Measurements from ENCODE around the gene MAPK7.

DNA sequence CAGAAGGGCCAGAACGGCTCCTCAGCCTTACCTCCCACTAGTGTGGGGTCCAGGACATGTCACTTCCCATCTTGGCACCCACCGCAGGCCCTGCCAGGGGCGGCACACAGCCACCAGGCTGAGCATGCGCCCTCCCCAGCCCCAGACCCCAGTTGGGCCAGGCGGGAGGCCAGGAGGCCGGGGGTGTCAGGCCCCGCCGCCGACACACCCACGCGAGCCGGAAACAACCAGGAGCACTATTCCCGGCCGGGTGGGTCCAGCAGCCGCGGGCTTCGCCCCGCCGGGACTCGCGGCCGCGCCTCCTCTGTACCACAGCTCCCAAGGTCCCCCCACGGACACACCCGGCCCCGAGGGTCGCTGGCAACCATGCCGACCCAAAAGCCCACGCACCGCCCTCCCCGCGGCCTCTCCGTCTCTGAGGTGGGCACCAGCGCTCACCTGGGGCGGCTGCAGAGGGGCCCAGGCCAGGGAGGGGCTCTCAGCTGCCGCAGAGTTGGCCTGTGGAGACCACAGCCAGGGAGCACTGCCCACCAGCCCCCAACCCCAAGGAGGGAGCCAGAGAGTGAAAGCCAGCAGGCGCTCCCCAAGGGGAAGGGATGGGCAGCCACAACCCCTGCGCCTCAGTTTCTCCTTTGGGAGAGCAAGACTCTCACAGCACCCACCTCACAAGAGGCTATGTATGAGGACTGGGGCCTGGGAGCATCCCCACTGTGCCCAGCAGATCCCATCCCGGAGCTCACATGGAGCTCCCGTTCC is 33.8 kb upstream of the MAPK7 start:
- TF ChIP-seq, protein P1, sequence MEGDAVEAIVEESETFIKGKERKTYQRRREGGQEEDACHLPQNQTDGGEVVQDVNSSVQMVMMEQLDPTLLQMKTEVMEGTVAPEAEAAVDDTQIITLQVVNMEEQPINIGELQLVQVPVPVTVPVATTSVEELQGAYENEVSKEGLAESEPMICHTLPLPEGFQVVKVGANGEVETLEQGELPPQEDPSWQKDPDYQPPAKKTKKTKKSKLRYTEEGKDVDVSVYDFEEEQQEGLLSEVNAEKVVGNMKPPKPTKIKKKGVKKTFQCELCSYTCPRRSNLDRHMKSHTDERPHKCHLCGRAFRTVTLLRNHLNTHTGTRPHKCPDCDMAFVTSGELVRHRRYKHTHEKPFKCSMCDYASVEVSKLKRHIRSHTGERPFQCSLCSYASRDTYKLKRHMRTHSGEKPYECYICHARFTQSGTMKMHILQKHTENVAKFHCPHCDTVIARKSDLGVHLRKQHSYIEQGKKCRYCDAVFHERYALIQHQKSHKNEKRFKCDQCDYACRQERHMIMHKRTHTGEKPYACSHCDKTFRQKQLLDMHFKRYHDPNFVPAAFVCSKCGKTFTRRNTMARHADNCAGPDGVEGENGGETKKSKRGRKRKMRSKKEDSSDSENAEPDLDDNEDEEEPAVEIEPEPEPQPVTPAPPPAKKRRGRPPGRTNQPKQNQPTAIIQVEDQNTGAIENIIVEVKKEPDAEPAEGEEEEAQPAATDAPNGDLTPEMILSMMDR (IDR thresholded peaks at IDR 0.05 in 4 of 5, conservative IDR thresholded peaks at IDR 0.05 in 1 of 5) = no peak
- no peak for TF ChIP-seq POLR2A (IDR thresholded peaks at IDR 0.05)

Measured in gastrocnemius medialis (tissue), 4 donors.